ENCODE results near the gene ACOT4. TPM values are rescaled to one million over a fixed set of nuclear protein-coding genes. Genes with fewer than 3 reads are reported as not detected.

The ACOT4 gene
- total and polyA plus RNA-seq, 2 donors (not counting 3 experiments of a cell fraction or from before 2014, with no cell fraction given), result 0.46 to 0.69 TPM

DNA sequence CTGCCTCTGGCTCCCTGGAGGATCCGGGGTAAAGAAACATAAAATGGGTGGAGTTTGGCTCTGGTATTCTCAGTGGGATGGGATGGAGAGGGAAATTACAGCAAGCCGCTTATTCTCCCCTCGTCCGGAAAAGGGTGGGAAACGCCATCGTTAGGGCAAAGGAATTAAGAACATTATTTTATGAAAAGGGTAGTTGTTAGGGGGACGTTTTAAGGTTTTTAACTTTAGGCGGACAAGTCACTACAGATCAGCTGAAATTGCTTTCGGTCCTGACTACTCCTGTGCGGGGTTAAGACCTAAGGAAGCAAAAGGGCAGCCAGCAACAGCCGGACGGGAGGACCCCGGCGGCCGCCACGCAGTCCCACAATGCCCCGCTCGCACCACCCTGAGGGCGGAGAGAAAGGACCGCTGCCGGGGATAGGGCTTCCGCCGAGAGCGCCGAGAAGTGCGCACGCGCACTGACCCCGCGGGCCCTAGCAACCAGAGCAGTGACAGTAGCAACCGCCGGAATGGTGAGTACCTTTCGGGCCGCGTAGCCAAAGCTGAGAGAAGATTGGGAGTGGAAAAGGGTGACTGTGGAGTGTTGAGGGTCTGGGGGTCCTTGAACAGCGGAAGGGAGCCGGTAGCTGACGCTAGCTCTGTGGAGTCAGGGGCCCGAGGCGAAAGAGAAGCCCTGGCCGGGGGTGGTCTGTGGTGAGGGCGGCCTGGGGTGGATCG, 53.0 kb downstream of the ACOT4 start, which contains the start of gene DNAL1:
TSS of gene DNAL1 (plus strand) at position 456 of the 717 bp plus-strand sequence. CDS start at position 510, 54 bp downstream.
- dilution Hi-C loops (cut with MboI; ENCODE audit: extremely low pct_ligation_motif_present, low sequenced_read_pairs) (no loop called here), intact Hi-C loops (cut with micrococcal nuclease) (no loop called here)
- TF ChIP-seq EZH2 (IDR thresholded peaks at IDR 0.05; ENCODE audit: borderline replicate concordance, low read depth, low read length, severe bottlenecking), result no peak
- no peak for TF ChIP-seq GATA2 (IDR thresholded peaks at IDR 0.05; ENCODE audit: insufficient read depth, insufficient read length, low read depth, low read length)
- no peak for TF ChIP-seq JUN (IDR thresholded peaks at IDR 0.05; ENCODE audit: borderline replicate concordance, insufficient read depth, insufficient read length, low read depth)
- no peak for TF ChIP-seq FOS (IDR thresholded peaks at IDR 0.05; ENCODE audit: borderline replicate concordance, insufficient read depth, low read length)
- TF ChIP-seq POLR2A (IDR thresholded peaks at IDR 0.05; ENCODE audit: low read depth, low read length), result peak; percentile 94
- TF ChIP-seq, protein P1, sequence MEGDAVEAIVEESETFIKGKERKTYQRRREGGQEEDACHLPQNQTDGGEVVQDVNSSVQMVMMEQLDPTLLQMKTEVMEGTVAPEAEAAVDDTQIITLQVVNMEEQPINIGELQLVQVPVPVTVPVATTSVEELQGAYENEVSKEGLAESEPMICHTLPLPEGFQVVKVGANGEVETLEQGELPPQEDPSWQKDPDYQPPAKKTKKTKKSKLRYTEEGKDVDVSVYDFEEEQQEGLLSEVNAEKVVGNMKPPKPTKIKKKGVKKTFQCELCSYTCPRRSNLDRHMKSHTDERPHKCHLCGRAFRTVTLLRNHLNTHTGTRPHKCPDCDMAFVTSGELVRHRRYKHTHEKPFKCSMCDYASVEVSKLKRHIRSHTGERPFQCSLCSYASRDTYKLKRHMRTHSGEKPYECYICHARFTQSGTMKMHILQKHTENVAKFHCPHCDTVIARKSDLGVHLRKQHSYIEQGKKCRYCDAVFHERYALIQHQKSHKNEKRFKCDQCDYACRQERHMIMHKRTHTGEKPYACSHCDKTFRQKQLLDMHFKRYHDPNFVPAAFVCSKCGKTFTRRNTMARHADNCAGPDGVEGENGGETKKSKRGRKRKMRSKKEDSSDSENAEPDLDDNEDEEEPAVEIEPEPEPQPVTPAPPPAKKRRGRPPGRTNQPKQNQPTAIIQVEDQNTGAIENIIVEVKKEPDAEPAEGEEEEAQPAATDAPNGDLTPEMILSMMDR (IDR thresholded peaks at IDR 0.05; ENCODE audit: extremely low read depth in 1 of 2, insufficient read depth in 1 of 2, low read depth in 1 of 2, low read length in 2 of 2), result no peak
- TF ChIP-seq MYC (IDR thresholded peaks at IDR 0.05; ENCODE audit: low read depth, low read length), result no peak
- TF ChIP-seq, protein P2, sequence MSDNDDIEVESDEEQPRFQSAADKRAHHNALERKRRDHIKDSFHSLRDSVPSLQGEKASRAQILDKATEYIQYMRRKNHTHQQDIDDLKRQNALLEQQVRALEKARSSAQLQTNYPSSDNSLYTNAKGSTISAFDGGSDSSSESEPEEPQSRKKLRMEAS (IDR thresholded peaks at IDR 0.05; ENCODE audit: insufficient read depth, insufficient read length), result no peak
- TF ChIP-seq POLR2AphosphoS5 (IDR thresholded peaks at IDR 0.05; ENCODE audit: insufficient read depth, low read depth, low read length), result peak; percentile 97
- Histone ChIP-seq H3K4me2 (ENCODE audit: insufficient read depth, low read length) (peak within 1 kb of the TSS; percentile 90), H3K27ac (ENCODE audit: insufficient read depth, low read depth, low read length) (peak within 1 kb of the TSS; percentile 79), H3K27me3 (ENCODE audit: control insufficient read depth in 2 of 2, insufficient read depth in 2 of 2, low read length in 2 of 2) (no peaks in the 10 kb centered on the region), H3K79me2 (ENCODE audit: control insufficient read depth, insufficient read depth, low read length) (no peaks in the 10 kb centered on the region), H2AFZ (ENCODE audit: low read depth, low read length) (peak within 1 kb of the TSS; percentile 94), H4K20me1 (replicated peaks; ENCODE audit: control insufficient read depth, extremely low read depth, insufficient read depth, low read length) (no peaks in the 10 kb centered on the region), H3K4me3 (replicated peaks in 1 of 3; ENCODE audit: insufficient read depth in 1 of 3, low read depth in 1 of 3, low read length in 3 of 3) (peak within 1 kb of the TSS; percentile 61 to 80 (median 78)), H3K36me3 (ENCODE audit: control insufficient read depth in 2 of 2, extremely low read depth in 1 of 2, insufficient read depth in 2 of 2, low read length in 2 of 2) (no peaks in the 10 kb centered on the region), H3K4me1 (ENCODE audit: control insufficient read depth, extremely low read depth, insufficient read depth, low read length) (peaks cover 7% of the 10 kb centered on the region), H3K9me3 (replicated peaks; ENCODE audit: control insufficient read depth, insufficient read depth, low read length) (no peaks in the 10 kb centered on the region), H3K9me1 (replicated peaks; ENCODE audit: control insufficient read depth, extremely low read depth, insufficient read depth, low read length) (no peaks in the 10 kb centered on the region), H3K9ac (replicated peaks; ENCODE audit: extremely low read depth, insufficient read depth, low read length) (peak within 1 kb of the TSS; percentile 77)
- ChIA-PET CTCF (interaction anchor here (0.9 to 1.1 kb wide), 2 partner anchors 9 to 12 kb away, joined by 3 read pairs; no protein-coding TSS in a partner anchor), POLR2A (no interaction called here)
- peak; percentile 95 for FAIRE-seq
- TSS peak; percentile 100 for BruUV-seq (replicated peaks)
- DNase-seq (ENCODE audit: low read depth, low spot score), result peak; percentile 93
